Keratinocyte (primary cell): Measurements from ENCODE around the gene SSBP4. TPM values are rescaled to one million over a fixed set of nuclear protein-coding genes. Genes with fewer than 3 reads are reported as not detected.

Source experiments
- DNase-seq: peaks from one replicate; pipeline ENCODE4 v3.0.0-alpha.2; 2011; ENCODE audit warnings: low read depth, missing footprints, low spot score
- FAIRE-seq: peaks from 2 replicates; lab custom pipeline; 2011; peaks lifted over from hg19 to GRCh38; lab: Jason Lieb, UNC
- H2AFZ ChIP-seq: 2 replicates; pipeline ENCODE4 v1.6.0; 2012; ENCODE audit warnings: low read length, control low read depth, inconsistent platforms; ENCODE audit not compliant: control insufficient read depth
- H3K27ac ChIP-seq: 2 replicates; pipeline ENCODE4 v1.5.1; 2011; ENCODE audit warnings: low read length; ENCODE audit not compliant: control insufficient read depth, insufficient read depth
- H3K27me3 ChIP-seq: 3 replicates; pipeline ENCODE4 v1.6.0; 2011; ENCODE audit warnings: low read length; ENCODE audit not compliant: control insufficient read depth, insufficient read depth; ENCODE audit errors: extremely low read depth
- H3K36me3 ChIP-seq, 2 experiments: 2 replicates in 1 of 2; 3 replicates in 1 of 2; pipeline ENCODE4 v1.5.1; 2011; ENCODE audit warnings: low read length in 2 of 2, mild to moderate bottlenecking in 1 of 2; ENCODE audit not compliant: control insufficient read depth in 2 of 2, insufficient read depth in 2 of 2; ENCODE audit errors: extremely low read depth in 1 of 2
- H3K4me1 ChIP-seq: 3 replicates; pipeline ENCODE4 v1.5.1; 2011; ENCODE audit warnings: low read length; ENCODE audit not compliant: control insufficient read depth, insufficient read depth; ENCODE audit errors: extremely low read depth
- H3K4me2 ChIP-seq: 3 replicates; pipeline ENCODE4 v1.6.0; 2011; ENCODE audit warnings: low read depth, low read length; ENCODE audit not compliant: control insufficient read depth, insufficient read depth; ENCODE audit errors: extremely low read depth
- H3K4me3 ChIP-seq, 3 experiments: fragments of 200-600 bp in 1 of 3; sonication (generic) in 1 of 3; 2 replicates in 2 of 3; 3 replicates in 1 of 3; pipeline ENCODE4 v1.5.1; 2011 to 2016; ENCODE audit warnings: low read length in 3 of 3, mild to moderate bottlenecking in 3 of 3, control low read depth in 2 of 3, inconsistent platforms in 1 of 3, low read depth in 1 of 3, mixed read lengths in 1 of 3, mixed run types in 1 of 3, moderate library complexity in 1 of 3; ENCODE audit not compliant: control insufficient read depth in 2 of 3, insufficient read depth in 2 of 3; ENCODE audit errors: extremely low read depth in 1 of 3
- H3K79me2 ChIP-seq: 2 replicates; pipeline ENCODE4 v1.6.0; 2012; ENCODE audit warnings: low read length; ENCODE audit not compliant: control insufficient read depth, insufficient read depth
- H3K9ac ChIP-seq: 3 replicates; pipeline ENCODE4 v1.6.0; 2011; ENCODE audit warnings: low read length; ENCODE audit not compliant: control insufficient read depth, insufficient read depth; ENCODE audit errors: extremely low read depth
- H3K9me1 ChIP-seq: 3 replicates; pipeline ENCODE4 v1.6.0; 2011; ENCODE audit warnings: low read length; ENCODE audit not compliant: control insufficient read depth, insufficient read depth; ENCODE audit errors: extremely low read depth
- H3K9me3 ChIP-seq: 2 replicates; pipeline ENCODE4 v1.5.1; 2012; ENCODE audit warnings: low read depth, low read length; ENCODE audit not compliant: control insufficient read depth
- H4K20me1 ChIP-seq: 3 replicates; pipeline ENCODE4 v1.6.0; 2011; ENCODE audit warnings: low read length; ENCODE audit not compliant: control insufficient read depth, insufficient read depth; ENCODE audit errors: extremely low read depth
- EZH2 ChIP-seq: IDR thresholded peaks from one replicate; pipeline ENCODE4 v1.6.1; 2012; ENCODE audit warnings: inconsistent platforms, mild to moderate bottlenecking, low read length, moderate library complexity
- dilution Hi-C: fragments of 300-500 bp; cut with MboI; formaldehyde crosslinking; loops from one replicate; pipeline ENCODE4 v1.7.0; 2020; ENCODE audit warnings: low sequenced_read_pairs; ENCODE audit not compliant: extremely low pct_ligation_motif_present
- polyA plus RNA-seq, 5 experiments: library from polyadenylated mRNA; depleted of rRNA in 3 of 5; stranded (reverse) in 3 of 5; stranded (forward) in 1 of 5; unstranded in 1 of 5; fragments of >200 nt; gene quantifications; 1 replicate in 1 of 5; 2 replicates in 3 of 5; 3 replicates in 1 of 5; pipeline versions ENCODE4 v1.2.1 to v1.2.3, GENCODE V29; 2011 to 2012; ENCODE audit warnings: missing spikeins in 2 of 5, low read depth in 1 of 5, low replicate concordance in 1 of 5
- TF ChIP-seq, protein P1 (sequence below), 3 experiments: IDR thresholded peaks in 1 of 3; conservative IDR thresholded peaks in 1 of 3; optimal IDR thresholded peaks in 1 of 3; 2 replicates in 2 of 3; 3 replicates in 1 of 3; pipeline versions ENCODE3 to v1.5.1; 2011; ENCODE audit warnings: low read length in 3 of 3, mild to moderate bottlenecking in 3 of 3, moderate library complexity in 2 of 3, control low read depth in 1 of 3, inconsistent platforms in 1 of 3; ENCODE audit not compliant: insufficient read depth in 2 of 3; ENCODE audit errors: extremely low read depth in 1 of 3

Gene SSBP4
- polyA plus RNA-seq, 1 donor (not counting 4 experiments of a cell fraction or from before 2014, with no cell fraction given): 7.5 TPM

DNA sequence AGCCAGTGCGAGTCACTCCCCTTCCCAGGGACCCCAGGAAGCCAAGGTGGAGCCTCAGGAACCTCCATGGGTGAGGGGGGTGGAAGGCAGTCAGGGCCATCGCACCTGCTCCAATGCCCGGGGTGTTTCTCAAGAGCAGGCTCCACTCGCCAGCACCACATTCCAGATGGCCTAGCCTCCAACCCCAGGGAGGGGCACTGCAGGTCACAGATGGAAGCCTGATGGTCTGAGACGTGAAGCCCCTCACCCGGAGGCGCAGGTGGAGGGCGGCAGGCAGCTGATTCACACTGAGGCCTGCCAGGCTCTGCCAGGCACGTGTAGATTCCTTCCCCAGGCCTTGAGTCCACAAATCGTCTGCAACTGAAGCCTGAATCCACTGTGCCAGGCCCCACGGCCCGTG lies 41.7 kb downstream of the SSBP4 start:
- Histone ChIP-seq H3K4me2 (no peak overlapping the region), H3K9me1 (peaks cover 5% of the 10 kb centered on the region), H2AFZ (no peak overlapping the region), H3K9me3 (no peaks in the 10 kb centered on the region), H3K27ac (no peak overlapping the region), H3K79me2 (peaks cover 9% of the 10 kb centered on the region), H4K20me1 (peaks cover 27% of the 10 kb centered on the region), H3K9ac (no peak overlapping the region), H3K36me3 (peaks cover 37 to 63% of the 10 kb centered on the region in 2 experiments), H3K27me3 (no peaks in the 10 kb centered on the region), H3K4me3 (no peak overlapping the region), H3K4me1 (peaks cover 16% of the 10 kb centered on the region)
- DNase-seq (no peak), FAIRE-seq (no peak)
- TF ChIP-seq, protein P1, sequence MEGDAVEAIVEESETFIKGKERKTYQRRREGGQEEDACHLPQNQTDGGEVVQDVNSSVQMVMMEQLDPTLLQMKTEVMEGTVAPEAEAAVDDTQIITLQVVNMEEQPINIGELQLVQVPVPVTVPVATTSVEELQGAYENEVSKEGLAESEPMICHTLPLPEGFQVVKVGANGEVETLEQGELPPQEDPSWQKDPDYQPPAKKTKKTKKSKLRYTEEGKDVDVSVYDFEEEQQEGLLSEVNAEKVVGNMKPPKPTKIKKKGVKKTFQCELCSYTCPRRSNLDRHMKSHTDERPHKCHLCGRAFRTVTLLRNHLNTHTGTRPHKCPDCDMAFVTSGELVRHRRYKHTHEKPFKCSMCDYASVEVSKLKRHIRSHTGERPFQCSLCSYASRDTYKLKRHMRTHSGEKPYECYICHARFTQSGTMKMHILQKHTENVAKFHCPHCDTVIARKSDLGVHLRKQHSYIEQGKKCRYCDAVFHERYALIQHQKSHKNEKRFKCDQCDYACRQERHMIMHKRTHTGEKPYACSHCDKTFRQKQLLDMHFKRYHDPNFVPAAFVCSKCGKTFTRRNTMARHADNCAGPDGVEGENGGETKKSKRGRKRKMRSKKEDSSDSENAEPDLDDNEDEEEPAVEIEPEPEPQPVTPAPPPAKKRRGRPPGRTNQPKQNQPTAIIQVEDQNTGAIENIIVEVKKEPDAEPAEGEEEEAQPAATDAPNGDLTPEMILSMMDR (optimal IDR thresholded peaks at IDR 0.05 in 1 of 3, IDR thresholded peaks at IDR 0.05 in 1 of 3, conservative IDR thresholded peaks at IDR 0.05 in 1 of 3; ENCODE audit: extremely low read depth in 1 of 3, insufficient read depth in 2 of 3, low read length in 3 of 3): no peak
- no peak for TF ChIP-seq EZH2
- dilution Hi-C loops: no loop called here

GRCh38 chr19:18461471-18461870 lies 42.3 kb downstream of the SSBP4 start:
- no peak overlapping the region for H2AFZ ChIP-seq
- TF ChIP-seq, protein P1 (optimal IDR thresholded peaks at IDR 0.05 in 1 of 3, IDR thresholded peaks at IDR 0.05 in 1 of 3, conservative IDR thresholded peaks at IDR 0.05 in 1 of 3; ENCODE audit: extremely low read depth in 1 of 3, insufficient read depth in 2 of 3, low read length in 3 of 3): no peak
- TF ChIP-seq EZH2: no peak
- H3K9me1 ChIP-seq: peaks cover 5% of the 10 kb centered on the region
- no peak overlapping the region for H3K9ac ChIP-seq
- no peaks in the 10 kb centered on the region for H3K9me3 ChIP-seq
- H4K20me1 ChIP-seq: peaks cover 28% of the 10 kb centered on the region
- peaks cover 16% of the 10 kb centered on the region for H3K4me1 ChIP-seq
- no peak overlapping the region for H3K27ac ChIP-seq
- peaks cover 32 to 58% of the 10 kb centered on the region in 2 experiments for H3K36me3 ChIP-seq
- dilution Hi-C loops: no loop called here
- H3K4me3 ChIP-seq: no peak overlapping the region
- FAIRE-seq: no peak
- no peak for DNase-seq
- H3K79me2 ChIP-seq: peaks cover 15% of the 10 kb centered on the region
- no peak overlapping the region for H3K4me2 ChIP-seq
- H3K27me3 ChIP-seq: no peaks in the 10 kb centered on the region
